D341Med (cell line): Measurements from ENCODE around the gene MAP4K4.
A peak's percentile ranks its signal among the peaks of the same experiment; 100 is the strongest.

Source experiments
- DNase-seq: peaks from one replicate; pipeline ENCODE4 v3.0.0; 2012; ENCODE audit warnings: low spot score

Gene MAP4K4

GRCh38 chr2:101870444-101870843, 172.9 kb downstream of the MAP4K4 start:
- no peak for DNase-seq

GRCh38 chr2:101871480-101871879, 174.0 kb downstream of the MAP4K4 start:
- no peak for DNase-seq

- no peak for DNase-seq
These were observed 175.0 kb downstream of the MAP4K4 start for GRCh38 chr2:101872480-101872879.

GRCh38 chr2:101873543-101873942, 176.0 kb downstream of the MAP4K4 start:
- DNase-seq = no peak

- DNase-seq = no peak
These were observed 176.6 kb downstream of the MAP4K4 start for GRCh38 chr2:101874069-101874468.

- no peak for DNase-seq
These were observed 182.0 kb downstream of the MAP4K4 start for GRCh38 chr2:101879466-101879865.

- DNase-seq = no peak
These were observed 183.6 kb downstream of the MAP4K4 start for GRCh38 chr2:101881131-101881530.

- no peak for DNase-seq
These were observed 185.3 kb downstream of the MAP4K4 start for GRCh38 chr2:101882769-101883307.

GRCh38 chr2:101883860-101884259, 186.4 kb downstream of the MAP4K4 start:
- peak; percentile 50 for DNase-seq

- no peak for DNase-seq
These were observed 186.9 kb downstream of the MAP4K4 start for GRCh38 chr2:101884423-101884822.

GRCh38 chr2:101887328-101887727, 189.8 kb downstream of the MAP4K4 start:
- DNase-seq = no peak

- DNase-seq = no peak
These were observed 192.1 kb downstream of the MAP4K4 start for GRCh38 chr2:101889460-101890098.

GRCh38 chr2:101892377-101892776, 194.9 kb downstream of the MAP4K4 start:
- no peak for DNase-seq

- no peak for DNase-seq
These were observed 196.3 kb downstream of the MAP4K4 start for GRCh38 chr2:101893681-101894381.

- no peak for DNase-seq
These were observed 197.5 kb downstream of the MAP4K4 start for GRCh38 chr2:101895039-101895438.

GRCh38 chr2:101895819-101896322, 198.4 kb downstream of the MAP4K4 start:
- DNase-seq = no peak

- DNase-seq = no peak
These were observed 199.8 kb downstream of the MAP4K4 start for GRCh38 chr2:101897301-101897700.

GRCh38 chr2:101899265-101899664, 201.8 kb downstream of the MAP4K4 start:
- no peak for DNase-seq

- no peak for DNase-seq
These were observed 202.4 kb downstream of the MAP4K4 start for GRCh38 chr2:101899871-101900270.

- DNase-seq = no peak
These were observed 202.9 kb downstream of the MAP4K4 start for GRCh38 chr2:101900375-101900774.

- no peak for DNase-seq
These were observed 203.7 kb downstream of the MAP4K4 start for GRCh38 chr2:101901241-101901640.

- DNase-seq = no peak
These were observed 204.7 kb downstream of the MAP4K4 start for GRCh38 chr2:101902169-101902568.

GRCh38 chr2:101904916-101905315, 207.4 kb downstream of the MAP4K4 start:
- DNase-seq = no peak
